RWPE2 (cell line): ENCODE results near the gene C19orf81.

Experiments
- ATAC-seq: fragments of 200-7000 bp; cut with Tn5 transposase; 3 replicates; pipeline ENCODE4 v1.9.1; 2021; ENCODE audit warnings: low read depth
- DNase-seq: peaks from one replicate; pipeline ENCODE4 v3.0.0-alpha.2; 2020; ENCODE audit warnings: low spot score
- H3K27ac ChIP-seq: fragments of 450-650 bp; 2 replicates; pipeline ENCODE4 v1.5.1; 2017; ENCODE audit warnings: mild to moderate bottlenecking; ENCODE audit not compliant: poor library complexity, severe bottlenecking
- H3K27me3 ChIP-seq: fragments of 250-450 bp; sonication (Bioruptor Pico); 2 replicates; pipeline ENCODE4 v1.5.1; 2021; ENCODE audit warnings: mild to moderate bottlenecking, moderate library complexity; ENCODE audit not compliant: insufficient read depth, poor library complexity, severe bottlenecking
- H3K36me3 ChIP-seq: fragments of 250-450 bp; sonication (Bioruptor Pico); 2 replicates; pipeline ENCODE4 v1.5.1; 2020; ENCODE audit warnings: low read depth, mild to moderate bottlenecking, moderate library complexity
- H3K4me1 ChIP-seq: fragments of 250-450 bp; sonication (Bioruptor Pico); 2 replicates; pipeline ENCODE4 v1.5.1; 2021; ENCODE audit warnings: mild to moderate bottlenecking, moderate library complexity; ENCODE audit not compliant: insufficient read depth, poor library complexity, severe bottlenecking
- H3K4me3 ChIP-seq: fragments of 250-450 bp; sonication (Bioruptor Pico); 2 replicates; pipeline ENCODE4 v1.5.1; 2021; ENCODE audit warnings: mild to moderate bottlenecking, moderate library complexity; ENCODE audit not compliant: severe bottlenecking
- H3K9me3 ChIP-seq: fragments of 250-450 bp; sonication (Bioruptor Pico); 2 replicates; pipeline ENCODE4 v1.5.1; 2021; ENCODE audit warnings: mild to moderate bottlenecking, moderate library complexity; ENCODE audit not compliant: severe bottlenecking
- CTCF ChIP-seq: fragments of 450-650 bp; IDR thresholded peaks from one replicate; pipeline ENCODE4 v1.5.1; 2017; ENCODE audit warnings: mild to moderate bottlenecking, moderate library complexity; ENCODE audit not compliant: poor library complexity, severe bottlenecking

The C19orf81 gene

GRCh38 chr19:50645107-50645506 lies 4.1 kb upstream of the C19orf81 start:
- ATAC-seq (no peak), DNase-seq (no peak)
- peaks cover 5% of the 10 kb centered on the region for H3K27me3 ChIP-seq
- no peaks in the 10 kb centered on the region for H3K9me3 ChIP-seq
- no peaks in the 10 kb centered on the region for H3K36me3 ChIP-seq
- H3K4me1 ChIP-seq, result no peaks in the 10 kb centered on the region
- H3K27ac ChIP-seq, result no peak overlapping the region
- no peak for TF ChIP-seq CTCF
- H3K4me3 ChIP-seq, result no peak overlapping the region

- no peak for TF ChIP-seq CTCF
- DNase-seq, result no peak
- no peaks in the 10 kb centered on the region for H3K27me3 ChIP-seq
These were observed 3.0 kb upstream of the C19orf81 start for GRCh38 chr19:50646074-50646807.

GRCh38 chr19:50647879-50648615 lies 1.2 kb upstream of the C19orf81 start:
- TF ChIP-seq CTCF, result no peak
- Histone ChIP-seq H3K27me3 (no peaks in the 10 kb centered on the region), H3K36me3 (no peaks in the 10 kb centered on the region), H3K4me1 (no peaks in the 10 kb centered on the region), H3K9me3 (no peaks in the 10 kb centered on the region), H3K4me3 (no peak overlapping the region), H3K27ac (no peak overlapping the region)
- ATAC-seq (no peak), DNase-seq (no peak)

More at GRCh38 chr19:50646074-50646807, 3.0 kb upstream of the C19orf81 start:
- H3K4me3 ChIP-seq, result no peak overlapping the region
- no peak overlapping the region for H3K27ac ChIP-seq
- H3K4me1 ChIP-seq, result no peaks in the 10 kb centered on the region
- H3K36me3 ChIP-seq, result no peaks in the 10 kb centered on the region
- no peaks in the 10 kb centered on the region for H3K9me3 ChIP-seq
- peak; percentile 76 for ATAC-seq

- Histone ChIP-seq H3K9me3 (no peaks in the 10 kb centered on the region), H3K27ac (no peak overlapping the region), H3K4me3 (no peak overlapping the region), H3K36me3 (no peaks in the 10 kb centered on the region), H3K27me3 (no peaks in the 10 kb centered on the region), H3K4me1 (no peaks in the 10 kb centered on the region)
- DNase-seq, result no peak
- ATAC-seq, result no peak
- no peak for TF ChIP-seq CTCF
These were observed 586 bp upstream of the C19orf81 start for GRCh38 chr19:50648659-50649058.

GRCh38 chr19:50651174-50651573 lies 1.9 kb downstream of the C19orf81 start:
- Histone ChIP-seq H3K27ac (no peak overlapping the region), H3K36me3 (no peaks in the 10 kb centered on the region), H3K9me3 (no peaks in the 10 kb centered on the region), H3K4me1 (no peaks in the 10 kb centered on the region), H3K4me3 (no peak overlapping the region), H3K27me3 (no peaks in the 10 kb centered on the region)
- no peak for ATAC-seq
- no peak for DNase-seq
- TF ChIP-seq CTCF, result no peak
